Measurements from ENCODE around the gene FHL2.

FHL2 gene

DNA sequence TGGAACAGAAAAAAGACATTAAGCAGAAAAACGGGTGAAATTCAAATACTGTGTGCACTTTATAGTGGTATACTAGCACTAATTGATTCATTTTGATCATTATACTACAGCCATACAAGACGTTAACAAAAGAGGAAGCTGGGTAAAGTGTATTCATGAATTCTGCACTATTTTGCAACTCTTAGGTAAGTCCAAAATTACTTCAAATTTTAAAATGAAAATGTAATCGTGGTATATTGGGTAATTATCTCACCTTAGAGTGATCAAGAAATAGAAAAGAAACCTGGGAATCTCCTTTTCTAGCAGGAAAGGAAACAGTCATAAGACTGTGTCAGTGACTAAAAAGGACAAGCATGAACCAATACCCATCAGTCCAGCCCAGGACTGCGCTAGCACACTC, 74.8 kb downstream of the FHL2 start:
- in situ Hi-C loops (cut with MboI; ENCODE audit: low sequenced_read_pairs), result no loop called here

GRCh38 chr2:105323111-105323510, 75.7 kb downstream of the FHL2 start:
- in situ Hi-C loops (cut with MboI; ENCODE audit: low sequenced_read_pairs), result no loop called here

GRCh38 chr2:105321875-105322646, 76.8 kb downstream of the FHL2 start:
- in situ Hi-C loops (cut with MboI; ENCODE audit: low sequenced_read_pairs), result no loop called here

- in situ Hi-C loops (cut with MboI; ENCODE audit: low sequenced_read_pairs), result no loop called here
Measured at GRCh38 chr2:105320651-105321215, 78.1 kb downstream of the FHL2 start.

GRCh38 chr2:105317937-105318336, 80.9 kb downstream of the FHL2 start:
- in situ Hi-C loops (cut with MboI; ENCODE audit: low sequenced_read_pairs), result no loop called here

DNA sequence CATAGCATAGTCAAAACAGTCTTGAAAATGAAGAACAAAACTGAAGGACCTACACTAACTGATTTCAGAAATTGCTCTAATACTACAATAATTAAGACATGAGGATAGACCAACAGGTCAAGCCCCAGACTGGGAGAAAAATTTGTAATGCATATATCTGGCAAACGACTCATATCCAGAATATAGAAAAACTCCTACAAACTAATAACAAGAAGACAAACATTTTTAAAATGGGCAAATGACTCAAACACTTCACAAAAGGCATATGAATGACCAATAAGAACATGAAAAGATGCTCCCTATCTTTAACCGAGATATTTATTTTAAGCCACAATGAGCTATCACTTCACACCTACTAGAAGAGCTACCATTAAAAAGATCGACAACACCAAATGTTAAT, 83.5 kb downstream of the FHL2 start:
- in situ Hi-C loops (cut with MboI; ENCODE audit: low sequenced_read_pairs), result no loop called here

DNA sequence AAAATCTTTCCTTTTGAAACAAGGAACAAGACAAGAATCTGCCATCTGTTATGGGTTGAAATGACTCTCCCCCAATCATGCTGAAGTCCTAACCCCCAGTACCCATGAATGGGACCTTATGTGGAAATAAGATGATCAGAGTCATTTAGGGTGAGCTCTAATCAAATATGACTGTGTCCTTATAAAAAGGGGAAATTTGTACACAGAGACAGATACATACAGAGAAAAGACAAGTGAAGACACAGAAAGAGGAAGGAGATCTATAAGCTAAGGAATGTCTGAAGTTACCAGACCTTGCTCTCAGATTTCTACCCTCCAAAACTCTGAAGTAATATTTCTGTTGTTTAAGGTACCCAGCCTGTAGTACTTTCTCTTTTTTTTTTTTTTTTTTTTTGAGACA, 85.0 kb downstream of the FHL2 start:
- in situ Hi-C loops (cut with MboI; ENCODE audit: low sequenced_read_pairs), result no loop called here
